Measurements from ENCODE around the gene CREB5.

DNA sequence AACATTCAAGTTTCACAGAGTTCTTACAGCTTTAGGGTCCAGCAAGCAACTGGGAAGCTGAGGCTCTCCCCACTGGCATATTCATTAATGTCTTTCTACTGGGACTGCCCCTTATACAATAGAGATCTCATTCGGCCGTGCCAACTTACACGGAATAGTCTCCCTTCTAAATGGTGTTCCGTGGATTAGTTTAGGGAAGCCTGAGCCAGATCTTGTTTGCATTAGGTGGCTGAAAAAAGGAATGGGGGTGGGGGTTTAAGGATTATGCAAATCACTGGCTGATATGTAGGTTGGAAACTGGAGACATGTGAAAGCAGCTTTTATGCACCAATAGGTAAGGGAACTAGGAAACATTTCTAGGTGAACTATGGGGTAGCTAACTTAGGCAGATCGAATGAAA lies 327.5 kb downstream of the CREB5 start:
- TF ChIP-seq, protein P1, sequence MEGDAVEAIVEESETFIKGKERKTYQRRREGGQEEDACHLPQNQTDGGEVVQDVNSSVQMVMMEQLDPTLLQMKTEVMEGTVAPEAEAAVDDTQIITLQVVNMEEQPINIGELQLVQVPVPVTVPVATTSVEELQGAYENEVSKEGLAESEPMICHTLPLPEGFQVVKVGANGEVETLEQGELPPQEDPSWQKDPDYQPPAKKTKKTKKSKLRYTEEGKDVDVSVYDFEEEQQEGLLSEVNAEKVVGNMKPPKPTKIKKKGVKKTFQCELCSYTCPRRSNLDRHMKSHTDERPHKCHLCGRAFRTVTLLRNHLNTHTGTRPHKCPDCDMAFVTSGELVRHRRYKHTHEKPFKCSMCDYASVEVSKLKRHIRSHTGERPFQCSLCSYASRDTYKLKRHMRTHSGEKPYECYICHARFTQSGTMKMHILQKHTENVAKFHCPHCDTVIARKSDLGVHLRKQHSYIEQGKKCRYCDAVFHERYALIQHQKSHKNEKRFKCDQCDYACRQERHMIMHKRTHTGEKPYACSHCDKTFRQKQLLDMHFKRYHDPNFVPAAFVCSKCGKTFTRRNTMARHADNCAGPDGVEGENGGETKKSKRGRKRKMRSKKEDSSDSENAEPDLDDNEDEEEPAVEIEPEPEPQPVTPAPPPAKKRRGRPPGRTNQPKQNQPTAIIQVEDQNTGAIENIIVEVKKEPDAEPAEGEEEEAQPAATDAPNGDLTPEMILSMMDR (IDR thresholded peaks at IDR 0.05): no peak
- no peak for TF ChIP-seq POLR2A (IDR thresholded peaks at IDR 0.05; ENCODE audit: low read depth)

Data from esophagus muscularis mucosa (tissue), 3 donors.